GM19328 (cell line): ENCODE measurements around the gene ADGRL3.
"Not testable (repeated sequence)": the region's sequence is repeated elsewhere in the genome, so short reads cannot be mapped to it uniquely, and the experiment has no call there.

Experiments used
- ATAC-seq: cut with Tn5 transposase; IDR thresholded peaks from one replicate; pipeline ENCODE4 v1.9.1; 2021; ENCODE audit warnings: mild to moderate bottlenecking, moderate library complexity; ENCODE audit not compliant: unreplicated experiment

The ADGRL3 gene

DNA sequence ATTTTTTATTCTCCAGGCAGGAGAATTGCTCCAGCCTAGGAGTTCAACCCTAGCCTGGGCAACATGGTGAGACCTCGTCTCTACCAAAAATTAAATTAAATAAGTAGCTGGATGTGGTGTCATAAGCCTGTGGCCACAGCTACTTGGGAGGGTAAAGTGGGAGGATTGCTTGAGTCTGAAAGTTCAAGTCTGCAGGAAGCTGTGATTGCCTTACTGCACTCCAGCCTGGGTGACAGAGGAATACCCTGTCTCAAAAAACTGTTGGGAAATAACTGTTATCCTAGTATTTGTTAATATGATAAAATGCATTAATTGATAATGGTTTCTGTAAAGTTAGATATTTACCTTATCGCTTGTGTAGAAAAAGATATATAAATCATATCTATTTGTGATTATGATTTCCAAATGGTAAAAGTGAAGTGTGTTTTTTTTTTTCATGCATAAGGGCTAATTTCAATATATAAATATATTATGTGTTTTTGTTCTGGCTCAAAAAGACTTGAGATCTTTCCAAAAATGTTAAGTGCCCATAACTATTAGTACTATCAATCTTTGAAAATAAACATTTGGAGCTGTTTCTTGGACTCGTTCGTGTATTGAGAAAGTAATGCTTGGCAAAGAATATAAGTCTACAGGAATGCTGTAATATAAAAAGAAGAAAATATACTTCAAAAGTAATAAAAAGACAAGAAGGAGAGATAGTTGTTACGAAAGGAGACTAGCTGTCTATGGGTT lies 396.6 kb downstream of the ADGRL3 start:
- no peak for ATAC-seq

DNA sequence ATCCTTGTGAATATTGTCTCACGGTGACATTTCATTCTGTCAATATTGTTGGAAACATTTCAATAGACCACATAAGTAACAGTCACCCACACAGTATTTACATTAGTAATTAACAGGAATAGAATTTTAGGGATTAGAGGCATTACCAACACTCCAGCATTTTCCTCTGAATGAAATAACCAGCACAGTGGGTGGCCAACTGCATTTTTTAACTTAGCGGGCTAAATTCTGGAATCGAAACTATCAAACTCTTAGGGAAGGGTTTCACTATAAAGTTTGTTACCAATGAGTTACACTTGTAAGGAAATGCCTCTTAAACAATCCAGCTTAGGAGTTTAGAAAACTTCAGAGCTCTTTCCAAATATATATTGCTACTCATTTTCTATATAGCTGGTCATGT lies 403.0 kb downstream of the ADGRL3 start:
- ATAC-seq = no peak

DNA sequence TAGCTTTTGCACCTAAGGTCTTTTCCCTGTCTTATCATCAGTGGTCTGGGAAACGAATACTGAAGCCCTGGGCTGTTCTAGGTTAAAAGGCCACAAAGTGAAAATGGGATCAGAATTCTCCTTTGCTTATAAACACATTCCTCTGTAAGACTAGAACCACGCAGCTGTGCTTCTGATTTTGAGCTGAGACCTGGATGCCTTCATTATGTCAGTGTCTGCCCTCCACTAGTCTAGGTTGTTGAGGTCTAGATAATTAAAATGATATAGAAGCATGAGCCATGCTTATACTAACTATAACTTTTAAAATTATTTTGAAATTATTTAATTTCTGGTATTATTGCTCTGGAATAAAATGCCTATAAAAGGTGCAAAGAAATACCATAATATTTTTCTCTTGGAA lies 403.9 kb downstream of the ADGRL3 start:
- ATAC-seq = no peak

DNA sequence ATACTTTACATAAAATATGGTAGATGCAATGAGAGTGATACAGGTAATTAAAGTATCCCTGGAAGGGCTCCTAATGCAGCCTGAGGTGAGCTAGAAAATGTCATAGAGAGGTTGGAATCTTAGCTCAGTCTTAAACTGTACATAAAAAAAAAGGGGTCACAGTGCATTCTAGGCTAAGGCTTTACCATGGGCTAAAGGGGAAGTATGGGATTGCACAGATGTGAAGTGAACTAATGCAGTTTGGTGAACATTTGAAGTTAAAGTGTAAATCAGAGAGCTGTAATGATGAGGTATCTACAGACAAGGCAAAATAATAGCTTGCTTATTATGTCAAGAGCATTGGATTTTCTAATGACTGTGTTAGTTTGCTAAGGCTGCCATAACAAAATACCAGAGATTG lies 405.9 kb downstream of the ADGRL3 start:
- no peak for ATAC-seq

DNA sequence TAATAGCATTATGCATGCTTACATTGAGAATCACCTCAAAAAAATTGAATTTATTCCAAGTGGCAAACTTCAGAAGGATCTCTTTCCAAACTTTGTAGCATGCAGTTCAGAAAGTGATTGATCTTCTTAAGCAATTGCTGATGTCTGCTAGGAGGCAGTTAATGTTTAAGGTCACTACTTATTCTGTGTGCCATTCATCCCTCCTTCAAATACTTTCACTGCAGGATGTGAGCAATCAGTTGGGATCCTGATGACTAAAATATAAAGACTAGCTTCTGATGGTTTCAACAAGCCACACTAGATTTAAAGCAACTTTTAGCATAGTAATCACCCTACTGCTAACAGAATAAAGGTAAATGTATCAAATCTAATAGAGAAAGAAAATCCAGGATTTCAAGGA lies 414.1 kb downstream of the ADGRL3 start:
- ATAC-seq = no peak

DNA sequence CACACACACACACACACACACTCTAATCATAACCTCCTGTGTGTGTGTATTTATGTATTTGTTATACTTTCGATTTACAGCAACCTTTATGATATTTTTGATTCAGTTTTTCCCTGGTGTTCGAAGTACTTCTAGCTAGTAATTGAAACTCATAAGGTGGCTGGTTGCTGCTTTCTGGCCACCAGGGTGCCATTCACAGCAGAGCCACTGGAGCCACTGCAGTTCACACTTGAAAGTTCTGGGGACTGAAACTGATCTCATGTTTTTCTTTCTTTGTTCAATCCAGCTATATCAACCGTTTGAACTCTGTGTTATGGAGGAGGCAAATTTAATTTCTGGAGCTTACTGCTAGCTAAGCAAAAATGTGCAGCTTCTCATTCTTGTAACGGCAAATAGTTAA lies 419.4 kb downstream of the ADGRL3 start:
- no peak for ATAC-seq

DNA sequence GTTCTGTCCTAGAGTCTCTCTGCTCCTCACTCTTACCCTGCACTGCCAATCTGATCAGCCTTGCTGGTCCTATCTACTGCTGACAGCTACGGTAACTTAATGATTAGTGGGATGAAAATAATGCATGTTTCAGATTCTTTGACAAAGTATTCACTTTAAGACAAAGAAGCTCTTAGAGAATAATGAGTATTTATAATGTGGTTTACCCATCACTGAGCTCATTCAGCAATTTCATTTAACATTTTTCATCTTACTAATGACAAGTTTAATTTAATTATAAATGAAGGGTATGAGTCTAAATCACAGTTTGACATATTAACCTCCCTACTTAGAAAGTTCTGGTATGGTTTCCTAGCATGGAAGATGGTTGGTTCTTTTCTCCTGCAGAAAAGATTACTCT lies 428.2 kb downstream of the ADGRL3 start:
- no peak for ATAC-seq

DNA sequence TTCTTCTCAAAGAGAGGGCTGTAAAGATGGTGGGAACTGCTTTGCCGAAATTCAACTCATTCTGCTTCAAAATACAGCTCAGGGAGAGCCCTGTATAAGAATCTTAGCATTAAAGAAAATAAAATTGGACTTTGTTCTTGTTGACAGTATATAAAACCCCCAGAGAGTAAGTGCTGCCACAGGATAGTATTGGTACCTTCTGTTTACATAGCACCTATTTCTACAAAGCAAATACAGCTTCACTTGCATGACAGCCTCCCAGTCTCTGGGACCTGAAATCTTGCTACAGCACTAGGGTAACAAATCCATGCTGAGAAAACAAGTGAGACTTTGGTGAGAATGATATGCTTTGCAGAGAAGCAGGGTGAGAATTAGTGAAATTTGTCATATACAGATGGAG lies 428.6 kb downstream of the ADGRL3 start:
- ATAC-seq = no peak

DNA sequence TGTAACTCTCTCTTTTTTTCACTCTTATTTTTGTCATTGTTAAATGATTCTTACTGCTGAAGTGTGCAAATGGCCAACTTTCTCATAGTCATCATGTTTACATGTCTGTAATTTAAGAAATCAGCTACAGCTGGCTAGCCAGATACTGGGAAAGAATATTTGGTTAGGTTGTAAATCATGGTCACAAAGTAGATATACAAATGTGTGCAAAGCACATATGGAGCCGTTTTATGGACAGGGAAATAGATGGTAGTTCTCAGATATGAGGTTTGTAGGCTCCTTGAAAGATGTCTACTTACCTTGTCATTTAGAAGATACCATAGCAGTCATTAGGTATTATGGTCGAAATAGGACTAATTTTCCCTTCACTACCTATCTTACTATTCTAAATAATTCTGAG lies 430.4 kb downstream of the ADGRL3 start:
- no peak for ATAC-seq

DNA sequence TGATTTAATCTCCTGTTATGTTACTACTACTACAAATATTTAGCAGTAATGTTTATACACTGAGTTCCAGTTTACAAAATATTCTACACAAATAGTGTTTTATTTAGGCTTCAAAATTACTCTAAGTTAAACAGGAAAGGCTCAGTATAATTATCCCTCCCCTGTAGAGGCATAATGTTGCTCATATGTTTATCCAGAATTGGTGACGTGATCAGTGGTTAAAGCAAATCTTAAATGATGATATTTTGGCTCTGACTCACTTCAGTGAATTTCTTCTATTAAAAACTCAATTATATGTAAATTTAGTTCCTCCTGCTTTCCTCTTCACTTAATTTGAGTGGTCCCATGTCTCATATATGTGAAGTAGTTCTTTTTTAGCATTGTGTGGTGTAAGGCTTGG lies 438.5 kb downstream of the ADGRL3 start:
- no peak for ATAC-seq

DNA sequence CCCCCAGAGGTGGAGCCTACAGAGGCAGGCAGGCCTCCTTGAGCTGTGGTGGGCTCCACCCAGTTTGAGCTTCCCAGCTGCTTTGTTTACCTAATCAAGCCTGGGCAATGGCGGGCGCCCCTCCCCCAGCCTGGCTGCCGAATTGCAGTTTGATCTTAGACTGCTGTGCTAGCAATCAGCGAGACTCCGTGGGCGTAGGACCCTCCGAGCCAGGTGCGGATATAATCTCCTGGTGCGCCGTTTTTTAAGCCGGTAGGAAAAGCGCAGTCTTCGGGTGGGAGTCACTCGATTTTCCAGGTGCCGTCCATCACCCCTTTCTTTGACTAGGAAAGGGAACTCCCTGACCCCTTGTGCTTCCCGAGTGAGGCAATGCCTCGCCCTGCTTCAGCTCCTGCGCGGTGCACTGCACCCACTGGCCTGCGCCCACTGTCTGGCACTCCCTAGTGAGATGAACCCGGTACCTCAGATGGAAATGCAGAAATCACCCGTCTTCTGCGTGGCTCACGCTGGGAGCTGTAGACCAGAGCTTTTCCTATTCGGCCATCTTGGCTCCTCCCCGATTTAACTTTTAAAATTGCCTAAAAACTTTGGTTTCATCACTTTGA lies 446.7 kb downstream of the ADGRL3 start:
- ATAC-seq = not testable (repeated sequence)

DNA sequence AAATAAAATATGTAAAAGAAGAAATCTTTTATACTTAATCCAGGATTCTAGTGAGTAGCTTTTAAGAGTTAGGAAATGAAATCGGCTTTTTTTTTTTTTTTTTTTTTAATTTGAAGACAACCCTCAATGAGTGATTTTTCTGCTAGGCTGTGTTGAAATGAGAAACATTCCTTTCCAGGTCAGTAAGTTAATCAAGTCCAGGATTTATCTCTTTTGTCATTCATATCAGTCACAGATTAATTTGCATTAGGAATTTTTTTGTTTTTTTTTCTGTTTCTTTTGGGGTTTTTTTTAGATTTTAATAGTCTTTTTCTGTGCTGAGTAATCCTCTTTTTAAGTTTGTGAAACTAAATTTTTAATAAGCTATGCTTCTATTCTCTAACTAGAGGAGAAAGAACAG lies 448.1 kb downstream of the ADGRL3 start:
- no peak for ATAC-seq

DNA sequence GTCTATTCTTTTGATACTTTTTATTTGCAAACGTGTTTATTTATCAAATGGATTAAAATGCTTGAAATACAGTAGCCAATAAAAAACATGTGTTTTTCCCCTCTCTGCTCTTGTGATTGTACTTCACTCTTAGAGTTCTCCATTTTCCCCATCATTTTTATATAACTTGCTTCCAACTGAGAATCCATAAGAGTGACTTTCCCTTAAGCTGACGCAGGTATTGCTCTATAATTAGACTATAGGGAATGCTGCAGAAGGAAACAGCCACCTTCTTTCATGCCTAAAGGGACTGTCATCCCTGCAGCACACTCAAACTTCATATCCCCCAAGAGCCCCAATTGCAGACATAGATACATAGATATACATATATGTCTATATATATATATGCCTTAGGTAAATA lies 456.9 kb downstream of the ADGRL3 start:
- no peak for ATAC-seq

DNA sequence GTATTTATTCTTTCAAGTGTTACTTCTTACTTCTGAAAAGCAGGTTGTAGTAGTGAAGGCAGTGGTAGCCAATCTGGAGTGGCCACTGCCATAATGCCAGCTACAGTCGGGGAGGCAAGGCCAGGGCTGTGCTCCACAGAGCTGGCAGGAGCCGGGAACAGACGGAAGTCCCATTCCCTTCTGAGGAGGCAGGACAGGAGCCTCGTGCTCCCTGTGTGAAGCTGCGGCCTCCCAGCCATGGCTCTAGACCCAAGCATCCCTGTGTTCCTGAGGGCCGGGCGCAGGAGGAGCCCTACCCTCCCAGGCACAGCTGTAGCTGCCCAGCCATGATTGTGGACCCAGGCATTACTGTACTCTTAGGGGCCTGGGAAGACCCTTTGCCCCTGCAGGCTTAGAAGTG lies 461.8 kb downstream of the ADGRL3 start:
- no peak for ATAC-seq

DNA sequence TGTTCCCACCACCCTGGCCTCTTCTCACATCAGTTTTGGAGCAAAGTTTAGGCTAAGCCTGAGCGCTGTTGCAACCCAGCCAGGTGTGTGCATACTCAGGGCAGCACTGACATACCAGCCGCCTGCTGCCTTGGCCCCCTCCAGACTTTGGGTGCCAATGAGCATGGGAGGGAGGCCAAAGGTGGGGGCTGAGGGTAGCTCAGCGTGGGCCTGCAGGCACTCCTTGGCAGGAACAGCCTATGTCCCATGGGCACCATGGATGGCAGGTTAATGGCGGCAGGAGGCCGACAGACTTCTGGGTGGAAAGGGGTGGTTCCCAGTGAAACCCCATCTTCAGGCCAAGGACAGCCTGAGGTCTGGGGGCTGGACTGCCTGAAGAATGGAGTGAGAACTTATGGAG lies 462.2 kb downstream of the ADGRL3 start:
- ATAC-seq = no peak

DNA sequence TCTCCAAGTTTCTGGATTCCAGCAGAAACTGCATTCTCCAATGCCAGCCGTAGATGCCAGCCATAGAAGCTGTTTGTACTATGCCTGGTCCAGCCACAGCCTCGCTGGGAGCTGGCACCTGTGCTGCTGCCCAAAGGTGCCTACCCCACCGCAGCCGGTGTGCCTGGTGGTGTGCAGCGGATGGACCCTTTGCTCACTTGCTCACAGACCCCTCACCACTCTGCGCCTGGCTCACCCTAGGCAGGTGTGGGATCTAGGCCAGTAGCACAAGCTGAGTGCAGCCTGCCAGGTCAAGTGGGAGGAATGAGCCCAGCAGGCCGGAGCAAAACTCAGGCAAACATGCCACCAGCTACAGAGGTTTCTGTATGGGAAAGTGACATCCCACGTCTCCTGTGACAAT lies 463.2 kb downstream of the ADGRL3 start:
- no peak for ATAC-seq

DNA sequence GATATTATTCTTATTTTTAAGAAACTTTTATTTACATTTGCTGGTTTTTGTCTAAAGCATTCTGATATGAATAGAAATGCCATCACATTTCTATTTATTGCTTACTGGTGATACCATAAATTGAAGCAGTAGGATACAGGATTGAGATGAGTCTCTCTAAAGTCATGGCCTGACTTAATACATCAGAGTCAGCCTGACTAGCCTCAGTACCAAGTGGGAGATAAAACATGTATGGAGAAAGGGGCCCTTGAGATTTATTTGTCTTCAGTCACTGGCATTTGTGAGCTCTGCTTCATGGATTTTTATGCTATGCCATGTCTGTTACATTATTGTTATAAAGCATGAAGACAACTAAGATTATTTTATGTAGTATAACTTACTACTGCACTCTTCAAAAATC lies 465.5 kb downstream of the ADGRL3 start:
- ATAC-seq = no peak

DNA sequence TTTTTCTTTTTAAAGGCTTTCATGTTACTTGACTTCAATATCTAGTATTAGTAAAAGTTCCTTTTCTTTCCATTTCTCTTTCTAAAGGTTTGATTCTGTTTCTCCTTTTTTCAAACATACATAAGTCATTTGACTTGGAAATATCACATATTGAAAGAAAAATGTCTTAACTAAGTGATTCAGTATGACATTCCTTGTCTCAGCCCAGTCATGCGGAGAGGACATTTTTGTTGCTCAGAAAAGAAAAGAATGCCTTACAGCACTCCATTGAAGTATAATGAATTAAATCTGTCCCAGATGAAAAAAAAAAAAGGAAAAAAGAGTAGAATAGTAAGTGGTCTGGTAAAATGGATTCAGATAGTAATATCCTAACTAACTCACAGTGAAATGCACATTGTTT lies 466.1 kb downstream of the ADGRL3 start:
- ATAC-seq = no peak

DNA sequence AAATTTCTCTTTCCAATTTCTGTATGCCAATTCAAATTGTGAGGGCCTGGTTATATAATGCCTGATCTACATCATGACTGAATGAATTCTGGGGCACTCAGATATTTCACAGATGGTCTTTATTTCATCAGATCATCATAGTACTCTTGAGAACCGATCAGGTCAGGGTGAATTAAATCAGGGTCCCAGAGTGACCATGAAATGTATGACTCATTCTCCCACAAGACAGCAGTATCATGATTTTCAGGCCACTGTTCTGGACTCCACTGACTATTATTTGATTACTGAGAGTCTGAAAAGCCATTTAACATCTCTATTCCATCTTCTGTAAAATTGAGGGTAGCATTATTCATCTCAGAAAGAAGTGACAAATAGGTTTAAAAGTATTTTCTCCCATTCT lies 471.5 kb downstream of the ADGRL3 start:
- no peak for ATAC-seq

DNA sequence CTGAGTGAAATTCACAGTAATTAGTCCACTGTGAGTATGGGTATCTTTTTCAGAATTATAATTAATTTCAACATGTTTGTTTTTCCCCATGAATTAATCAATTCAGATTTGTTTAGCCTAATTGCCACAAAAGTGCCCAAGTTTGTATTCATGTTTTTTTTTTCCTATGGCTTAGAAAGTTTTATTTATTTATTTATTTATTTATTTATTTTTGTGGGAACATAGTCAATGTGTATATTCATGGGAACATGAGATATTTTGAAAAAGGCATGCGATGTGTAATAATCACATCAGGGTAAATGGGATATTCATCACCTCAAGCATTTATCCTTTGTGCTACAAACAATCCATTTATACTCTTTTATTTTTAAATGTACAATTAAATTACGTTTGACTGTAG lies 475.3 kb downstream of the ADGRL3 start:
- ATAC-seq = no peak

DNA sequence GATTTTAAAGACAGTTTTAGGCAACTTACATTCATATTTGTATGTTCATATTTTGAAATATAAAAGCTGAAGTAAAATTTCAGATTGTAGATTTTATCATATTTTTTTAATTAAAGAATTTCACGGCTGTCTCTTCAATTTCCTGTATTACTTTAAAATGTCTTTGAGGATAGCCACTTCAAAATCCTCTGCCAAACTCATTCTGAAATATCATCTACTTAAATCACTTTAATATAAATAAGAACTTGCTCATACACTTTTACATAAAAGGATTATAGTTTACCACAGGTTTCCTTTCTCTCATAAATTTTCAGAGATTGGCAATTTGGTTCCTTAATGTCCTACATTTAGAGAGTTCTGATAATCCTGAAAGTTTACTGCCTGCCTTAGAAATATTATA lies 478.2 kb downstream of the ADGRL3 start:
- no peak for ATAC-seq

DNA sequence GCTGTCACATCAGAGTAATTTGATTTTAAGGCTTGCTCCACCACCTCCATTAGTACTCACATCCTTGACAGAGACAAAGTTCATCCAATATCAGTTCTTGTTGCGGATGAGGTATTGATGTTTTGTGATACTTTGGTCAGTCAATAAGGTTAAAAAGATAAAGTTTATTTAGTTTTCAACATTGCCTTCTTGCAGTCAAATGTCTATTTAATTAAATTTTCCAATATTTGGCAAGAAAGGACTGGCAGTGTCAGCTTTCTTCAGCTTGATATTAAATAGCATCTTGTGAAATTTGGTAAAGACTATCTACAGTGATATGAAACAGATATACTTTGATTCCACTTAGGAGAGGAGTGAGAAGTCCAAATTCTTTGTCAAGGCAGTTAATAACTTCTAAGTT lies 493.4 kb downstream of the ADGRL3 start:
- ATAC-seq = no peak

DNA sequence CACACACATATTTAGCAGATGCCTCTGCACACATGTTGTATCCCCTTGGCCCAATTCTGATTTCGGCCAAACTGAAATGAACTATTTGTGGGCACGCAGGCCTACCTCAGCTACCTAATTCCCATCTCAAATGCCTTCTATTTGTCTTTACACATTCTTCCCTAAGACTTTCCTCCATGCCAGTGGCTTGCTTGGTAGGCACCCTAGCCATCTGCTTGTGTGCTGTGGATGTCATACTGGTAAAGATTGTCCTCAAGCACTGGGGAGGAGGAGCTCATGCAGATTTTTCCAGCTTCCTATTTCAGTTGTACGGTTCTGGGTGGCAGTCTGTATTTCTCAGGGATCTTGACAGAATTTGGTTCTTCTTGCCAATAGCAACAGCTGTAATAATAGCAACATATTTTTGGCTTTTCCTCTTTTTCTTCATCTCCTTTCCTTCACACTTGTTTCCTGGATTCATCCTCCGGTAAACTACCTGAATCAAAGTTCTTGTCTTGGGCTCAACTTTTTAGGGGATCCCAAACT lies 514.3 kb downstream of the ADGRL3 start:
- no peak for ATAC-seq
